CD4-positive, alpha-beta T cell treated with Interleukin-15 for 1 hour (primary cell): ENCODE data around the gene CELF4.

Experiments used
- DNase-seq: peaks from one replicate; pipeline ENCODE4 v3.0.0-alpha.2; 2020

Gene CELF4

GRCh38 chr18:37249171-37249886 lies 316.3 kb downstream of the CELF4 start:
- DNase-seq = no peak

- no peak for DNase-seq
Measured at GRCh38 chr18:37248281-37248680, 317.3 kb downstream of the CELF4 start.

GRCh38 chr18:37247497-37248161 lies 318.0 kb downstream of the CELF4 start:
- DNase-seq = no peak

GRCh38 chr18:37246779-37247340 lies 318.7 kb downstream of the CELF4 start:
- no peak for DNase-seq

GRCh38 chr18:37244618-37245017 lies 321.0 kb downstream of the CELF4 start:
- DNase-seq = no peak

GRCh38 chr18:37243741-37244140 lies 321.9 kb downstream of the CELF4 start:
- DNase-seq = no peak

- no peak for DNase-seq
Measured at GRCh38 chr18:37242826-37243560, 322.6 kb downstream of the CELF4 start.

- DNase-seq = no peak
Measured at GRCh38 chr18:37242091-37242490, 323.5 kb downstream of the CELF4 start.

- DNase-seq = no peak
Measured at GRCh38 chr18:37238282-37239108, 327.1 kb downstream of the CELF4 start.

- no peak for DNase-seq
Measured at GRCh38 chr18:37235583-37235982, 330.0 kb downstream of the CELF4 start.

- DNase-seq = no peak
Measured at GRCh38 chr18:37231251-37231650, 334.3 kb downstream of the CELF4 start.

- no peak for DNase-seq
Measured at GRCh38 chr18:37230768-37231167, 334.8 kb downstream of the CELF4 start.

GRCh38 chr18:37225279-37225678 lies 340.3 kb downstream of the CELF4 start:
- DNase-seq = no peak

GRCh38 chr18:37222999-37223378 lies 342.6 kb downstream of the CELF4 start:
- no peak for DNase-seq

GRCh38 chr18:37222354-37222998 lies 343.1 kb downstream of the CELF4 start:
- DNase-seq = no peak

- no peak for DNase-seq
Measured at GRCh38 chr18:37219257-37219656, 346.3 kb downstream of the CELF4 start.

GRCh38 chr18:37218022-37218590 lies 347.5 kb downstream of the CELF4 start:
- no peak for DNase-seq

- DNase-seq = no peak
Measured at GRCh38 chr18:37210781-37211180, 354.8 kb downstream of the CELF4 start.

- no peak for DNase-seq
Measured at GRCh38 chr18:37207343-37207742, 358.3 kb downstream of the CELF4 start.

- DNase-seq = no peak
Measured at GRCh38 chr18:37199741-37200140, 365.9 kb downstream of the CELF4 start.
